Endothelial cell of umbilical vein (primary cell): ENCODE results near the gene OR10G4. TPM values are rescaled to one million over a fixed set of nuclear protein-coding genes. Genes with fewer than 3 reads are reported as not detected.

Experiments used
- BruUV-seq: library from RNA; stranded (reverse); fragments of 400-500 nt; replicated peaks from 2 replicates; lab custom pipeline; 2021; lab: Mats Ljungman, UMichigan
- CTCF ChIA-PET: fragments of 300-600, 350-600 bp; sonication (Branson Sonifier 250); formaldehyde crosslinking; loops from one replicate; lab custom pipeline; 2021; ENCODE audit warnings: antibody characterized with exemption, inconsistent platforms; lab: Charles Lee
- POLR2A ChIA-PET: fragments of 300-600, 350-600 bp; sonication (Branson Sonifier 250); formaldehyde crosslinking; loops from one replicate; lab custom pipeline; 2021; ENCODE audit warnings: antibody characterized with exemption, inconsistent platforms; lab: Charles Lee
- DNase-seq: peaks from one replicate; pipeline ENCODE4 v3.0.0-alpha.2; 2011; ENCODE audit warnings: low read depth, low spot score
- FAIRE-seq: peaks from 2 replicates; lab custom pipeline; 2011; peaks lifted over from hg19 to GRCh38; lab: Jason Lieb, UNC
- H2AFZ ChIP-seq: 2 replicates; pipeline ENCODE4 v1.6.0; 2012; ENCODE audit warnings: low read depth, low read length, control low read depth, inconsistent platforms
- H3K27ac ChIP-seq: 2 replicates; pipeline ENCODE4 v1.5.1; 2011; ENCODE audit warnings: low read depth, mild to moderate bottlenecking, control low read depth, low read length, moderate library complexity; ENCODE audit not compliant: insufficient read depth
- H3K27me3 ChIP-seq, 2 experiments: 2 replicates each; pipeline versions ENCODE4 v1.6.0 to v1.6.1; 2011; ENCODE audit warnings: low read length in 2 of 2, mixed read lengths in 1 of 2; ENCODE audit not compliant: control insufficient read depth in 2 of 2, insufficient read depth in 2 of 2
- H3K36me3 ChIP-seq, 2 experiments: 2 replicates in 1 of 2; 3 replicates in 1 of 2; pipeline ENCODE4 v1.5.1; 2011; ENCODE audit warnings: low read length in 2 of 2, mild to moderate bottlenecking in 1 of 2, moderate library complexity in 1 of 2; ENCODE audit not compliant: control insufficient read depth in 2 of 2, insufficient read depth in 2 of 2; ENCODE audit errors: extremely low read depth in 1 of 2
- H3K4me1 ChIP-seq: 3 replicates; pipeline ENCODE4 v1.5.1; 2011; ENCODE audit warnings: mild to moderate bottlenecking, low read length; ENCODE audit not compliant: control insufficient read depth, insufficient read depth; ENCODE audit errors: extremely low read depth
- H3K4me2 ChIP-seq: 2 replicates; pipeline ENCODE4 v1.6.1; 2011; ENCODE audit warnings: low read length, control low read depth, mixed read lengths; ENCODE audit not compliant: insufficient read depth
- H3K4me3 ChIP-seq, 3 experiments: fragments of 200-600 bp in 1 of 3; sonication (generic), shearing (Covaris generic) in 1 of 3; replicated peaks in 1 of 3; 2 replicates each; pipeline ENCODE4 v1.5.1; 2011 to 2016; ENCODE audit warnings: control low read depth in 3 of 3, low read length in 3 of 3, mild to moderate bottlenecking in 2 of 3, inconsistent platforms in 1 of 3, low read depth in 1 of 3, moderate library complexity in 1 of 3; ENCODE audit not compliant: insufficient read depth in 1 of 3
- H3K79me2 ChIP-seq: 2 replicates; pipeline ENCODE4 v1.6.0; 2012; ENCODE audit warnings: low read length, inconsistent platforms; ENCODE audit not compliant: control insufficient read depth, insufficient read depth
- H3K9ac ChIP-seq: replicated peaks from 2 replicates; pipeline ENCODE3; 2011; ENCODE audit warnings: low read length, control low read depth; ENCODE audit not compliant: insufficient read depth; ENCODE audit errors: extremely low read depth
- H3K9me1 ChIP-seq: replicated peaks from 3 replicates; pipeline ENCODE4 v1.6.0; 2011; ENCODE audit warnings: mild to moderate bottlenecking, low read length; ENCODE audit not compliant: control insufficient read depth, insufficient read depth; ENCODE audit errors: extremely low read depth
- H3K9me3 ChIP-seq: replicated peaks from 2 replicates; pipeline ENCODE4 v1.5.1; 2012; ENCODE audit warnings: low read length, inconsistent platforms; ENCODE audit not compliant: control insufficient read depth, insufficient read depth
- H4K20me1 ChIP-seq: replicated peaks from 2 replicates; pipeline ENCODE3; 2011; ENCODE audit warnings: mild to moderate bottlenecking, low read length; ENCODE audit not compliant: control insufficient read depth, insufficient read depth; ENCODE audit errors: extremely low read depth
- EZH2 ChIP-seq: IDR thresholded peaks from 2 replicates; pipeline ENCODE4 v1.6.1; 2012; ENCODE audit warnings: borderline replicate concordance, low read depth, mild to moderate bottlenecking, moderate library complexity, low read length, inconsistent platforms; ENCODE audit not compliant: severe bottlenecking
- FOS ChIP-seq: IDR thresholded peaks from 2 replicates; pipeline ENCODE4 v1.6.1; 2011; ENCODE audit warnings: mild to moderate bottlenecking, low read length, moderate library complexity, borderline replicate concordance; ENCODE audit not compliant: insufficient read depth
- GATA2 ChIP-seq: IDR thresholded peaks from 2 replicates; pipeline ENCODE4 v1.7.0; 2011; ENCODE audit warnings: low read depth, mild to moderate bottlenecking, moderate library complexity, mixed read lengths, low read length; ENCODE audit not compliant: insufficient read length, insufficient read depth
- JUN ChIP-seq: IDR thresholded peaks from 2 replicates; pipeline ENCODE4 v1.6.1; 2011; ENCODE audit warnings: borderline replicate concordance, low read depth; ENCODE audit not compliant: insufficient read length, insufficient read depth
- MYC ChIP-seq: IDR thresholded peaks from one replicate; pipeline ENCODE4 v1.6.1; 2011; ENCODE audit warnings: mild to moderate bottlenecking, low read depth, low read length
- POLR2A ChIP-seq: IDR thresholded peaks from 2 replicates; pipeline ENCODE4 v1.6.1; 2012; ENCODE audit warnings: low read depth, mild to moderate bottlenecking, control low read depth, low read length
- POLR2AphosphoS5 ChIP-seq: IDR thresholded peaks from 2 replicates; pipeline ENCODE4 v1.6.1; 2012; ENCODE audit warnings: low read depth, mild to moderate bottlenecking, control low read depth, low read length, moderate library complexity; ENCODE audit not compliant: insufficient read depth
- dilution Hi-C: fragments of 300-500 bp; cut with MboI; formaldehyde crosslinking; loops from one replicate; pipeline ENCODE4 v1.15.0; 2019; ENCODE audit warnings: low sequenced_read_pairs; ENCODE audit not compliant: extremely low pct_ligation_motif_present
- intact Hi-C: fragments of 100-400 bp; cut with micrococcal nuclease; formaldehyde crosslinking; loops from one replicate; pipeline ENCODE4 v1.10.0; 2022
- polyA plus RNA-seq, 4 experiments: library from polyadenylated mRNA; depleted of rRNA in 3 of 4; stranded (reverse) in 3 of 4; unstranded in 1 of 4; fragments of >200 nt; gene quantifications; 2 replicates each; pipeline versions ENCODE4 v1.2.1 to v1.2.3, GENCODE V29; 2011 to 2012; ENCODE audit warnings: missing spikeins in 1 of 4
- total RNA-seq: library from RNA; stranded (reverse); gene quantifications from 2 replicates; pipeline ENCODE4 v1.2.3, GENCODE V29; 2021
- TF ChIP-seq, protein P1 (sequence below), 2 donors: IDR thresholded peaks; 1 replicate in 1 of 2; 2 replicates in 1 of 2; pipeline ENCODE4 v1.5.1; 2011; ENCODE audit warnings: low read length in 2 of 2, mild to moderate bottlenecking in 2 of 2, moderate library complexity in 2 of 2, control low read depth in 1 of 2, inconsistent platforms in 1 of 2, low read depth in 1 of 2; ENCODE audit not compliant: insufficient read depth in 1 of 2; ENCODE audit errors: extremely low read depth in 1 of 2
- TF ChIP-seq, protein P2 (sequence below): IDR thresholded peaks from 2 replicates; pipeline ENCODE4 v1.6.1; 2011; ENCODE audit not compliant: insufficient read depth, insufficient read length

Gene OR10G4
- total and polyA plus RNA-seq, 2 donors (not counting 3 experiments of a cell fraction or from before 2014, with no cell fraction given), result not detected

DNA sequence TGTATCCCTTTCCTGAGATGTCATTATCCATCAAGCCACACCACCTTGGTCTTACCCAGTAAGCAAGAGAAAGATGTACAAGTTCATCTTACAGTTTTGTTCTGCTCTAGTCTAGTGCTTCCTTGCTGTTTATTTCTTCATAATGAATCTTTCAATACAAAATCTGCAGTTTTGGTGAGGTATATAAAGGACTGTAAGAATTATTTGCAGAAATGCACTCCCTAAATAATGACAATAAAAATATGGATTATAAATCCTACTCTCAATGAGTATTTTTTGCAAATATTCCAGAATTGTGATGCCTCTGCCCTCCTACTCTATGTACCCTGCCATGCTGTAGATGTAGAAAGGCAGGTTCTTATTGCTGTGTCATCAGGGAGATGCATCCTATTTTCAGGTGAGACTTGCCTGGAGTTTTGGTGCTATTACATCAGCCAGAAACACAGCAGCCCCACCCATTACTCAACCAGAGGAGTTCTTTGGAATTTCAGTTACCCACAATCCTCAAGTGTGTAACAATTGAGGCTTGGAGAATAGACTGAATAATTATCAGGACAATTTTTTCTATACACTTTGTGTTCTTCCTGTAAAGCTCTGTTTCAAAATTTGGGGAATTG is 35.0 kb upstream of the OR10G4 start, which contains the start of gene OR10S1:
OR10S1 (minus strand) TSS at position 51 of the 617 bp plus-strand sequence. CDS start 117 bp downstream, outside the sequence.
- Histone ChIP-seq H3K4me1 (peaks cover 22% of the 10 kb centered on the region), H3K4me3 (no peak within 1 kb of the TSS), H3K79me2 (no peaks in the 10 kb centered on the region), H3K36me3 (no peaks in the 10 kb centered on the region), H3K9me3 (no peaks in the 10 kb centered on the region), H3K27ac (no peak within 1 kb of the TSS), H3K4me2 (no peak within 1 kb of the TSS), H4K20me1 (no peaks in the 10 kb centered on the region), H2AFZ (no peak within 1 kb of the TSS), H3K9me1 (no peaks in the 10 kb centered on the region), H3K9ac (no peak within 1 kb of the TSS), H3K27me3 (no peaks in the 10 kb centered on the region)
- dilution Hi-C loops, result no loop called here
- intact Hi-C loops, result no loop called here
- BruUV-seq, result no TSS peak
- DNase-seq (no peak), FAIRE-seq (no peak)
- TF ChIP-seq MYC (no peak), POLR2A (no peak), JUN (no peak), POLR2AphosphoS5 (no peak), GATA2 (no peak), EZH2 (no peak), FOS (no peak)
- TF ChIP-seq, protein P1, sequence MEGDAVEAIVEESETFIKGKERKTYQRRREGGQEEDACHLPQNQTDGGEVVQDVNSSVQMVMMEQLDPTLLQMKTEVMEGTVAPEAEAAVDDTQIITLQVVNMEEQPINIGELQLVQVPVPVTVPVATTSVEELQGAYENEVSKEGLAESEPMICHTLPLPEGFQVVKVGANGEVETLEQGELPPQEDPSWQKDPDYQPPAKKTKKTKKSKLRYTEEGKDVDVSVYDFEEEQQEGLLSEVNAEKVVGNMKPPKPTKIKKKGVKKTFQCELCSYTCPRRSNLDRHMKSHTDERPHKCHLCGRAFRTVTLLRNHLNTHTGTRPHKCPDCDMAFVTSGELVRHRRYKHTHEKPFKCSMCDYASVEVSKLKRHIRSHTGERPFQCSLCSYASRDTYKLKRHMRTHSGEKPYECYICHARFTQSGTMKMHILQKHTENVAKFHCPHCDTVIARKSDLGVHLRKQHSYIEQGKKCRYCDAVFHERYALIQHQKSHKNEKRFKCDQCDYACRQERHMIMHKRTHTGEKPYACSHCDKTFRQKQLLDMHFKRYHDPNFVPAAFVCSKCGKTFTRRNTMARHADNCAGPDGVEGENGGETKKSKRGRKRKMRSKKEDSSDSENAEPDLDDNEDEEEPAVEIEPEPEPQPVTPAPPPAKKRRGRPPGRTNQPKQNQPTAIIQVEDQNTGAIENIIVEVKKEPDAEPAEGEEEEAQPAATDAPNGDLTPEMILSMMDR (IDR thresholded peaks at IDR 0.05; ENCODE audit: extremely low read depth in 1 of 2, insufficient read depth in 1 of 2, low read depth in 1 of 2, low read length in 2 of 2), result no peak
- TF ChIP-seq, protein P2, sequence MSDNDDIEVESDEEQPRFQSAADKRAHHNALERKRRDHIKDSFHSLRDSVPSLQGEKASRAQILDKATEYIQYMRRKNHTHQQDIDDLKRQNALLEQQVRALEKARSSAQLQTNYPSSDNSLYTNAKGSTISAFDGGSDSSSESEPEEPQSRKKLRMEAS, result no peak
- POLR2A ChIA-PET, result no interaction called here
- CTCF ChIA-PET, result no interaction called here
